ENCODE measurements around the gene LINGO4. TPM values are rescaled to one million over a fixed set of nuclear protein-coding genes. Genes with fewer than 3 reads are reported as not detected.
A peak's percentile ranks its signal among the peaks of the same experiment; 100 is the strongest.

LINGO4 gene
- total RNA-seq, 6 donors from 2014 or later: 0.22 to 0.89 (median 0.61) TPM; not detected in 1

- peak; percentile 92 to 93 for DNase-seq
- H3K36me3 ChIP-seq: no peaks in the 10 kb centered on the region
- WGBS, 2 donors: 56 to 60% methylated on average over 9 to 10 of the region's 10 CpGs
- peak; percentile 52 to 72 for TF ChIP-seq POLR2AphosphoS5 (IDR thresholded peaks at IDR 0.05)
- TF ChIP-seq EP300 (IDR thresholded peaks at IDR 0.05): peak in 1 of 4 donors; percentile 86
- TF ChIP-seq, protein P1, sequence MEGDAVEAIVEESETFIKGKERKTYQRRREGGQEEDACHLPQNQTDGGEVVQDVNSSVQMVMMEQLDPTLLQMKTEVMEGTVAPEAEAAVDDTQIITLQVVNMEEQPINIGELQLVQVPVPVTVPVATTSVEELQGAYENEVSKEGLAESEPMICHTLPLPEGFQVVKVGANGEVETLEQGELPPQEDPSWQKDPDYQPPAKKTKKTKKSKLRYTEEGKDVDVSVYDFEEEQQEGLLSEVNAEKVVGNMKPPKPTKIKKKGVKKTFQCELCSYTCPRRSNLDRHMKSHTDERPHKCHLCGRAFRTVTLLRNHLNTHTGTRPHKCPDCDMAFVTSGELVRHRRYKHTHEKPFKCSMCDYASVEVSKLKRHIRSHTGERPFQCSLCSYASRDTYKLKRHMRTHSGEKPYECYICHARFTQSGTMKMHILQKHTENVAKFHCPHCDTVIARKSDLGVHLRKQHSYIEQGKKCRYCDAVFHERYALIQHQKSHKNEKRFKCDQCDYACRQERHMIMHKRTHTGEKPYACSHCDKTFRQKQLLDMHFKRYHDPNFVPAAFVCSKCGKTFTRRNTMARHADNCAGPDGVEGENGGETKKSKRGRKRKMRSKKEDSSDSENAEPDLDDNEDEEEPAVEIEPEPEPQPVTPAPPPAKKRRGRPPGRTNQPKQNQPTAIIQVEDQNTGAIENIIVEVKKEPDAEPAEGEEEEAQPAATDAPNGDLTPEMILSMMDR (IDR thresholded peaks at IDR 0.05): no peak
- TF ChIP-seq POLR2A (IDR thresholded peaks at IDR 0.05): peak in 1 of 4 donors; percentile 12
- peak; percentile 23 to 80 for ATAC-seq (ENCODE audit: low FRiP score in 2 of 2)
- peak overlapping the region in 2 of 4 donors; percentile 60 to 84 for H3K27ac ChIP-seq
- no peak overlapping the region for H3K4me3 ChIP-seq
- H3K9me3 ChIP-seq: no peaks in the 10 kb centered on the region
- H3K4me1 ChIP-seq: peaks cover 24 to 53% (median 38%) of the 10 kb centered on the region in 4 donors
- no peaks in the 10 kb centered on the region for H3K27me3 ChIP-seq
Measured at GRCh38 chr1:151832318-151832980, 27.2 kb upstream of the LINGO4 start.

GRCh38 chr1:151831605-151832004, 26.4 kb upstream of the LINGO4 start, which contains the start of gene RORC:
TSS of gene RORC (minus strand) at chr1:151831802. CDS start at chr1:151831764, 38 bp downstream.
- TF ChIP-seq POLR2A (IDR thresholded peaks at IDR 0.05) (peak in 2 of 4 donors; percentile 53 to 73), POLR2AphosphoS5 (IDR thresholded peaks at IDR 0.05) (peak in 1 of 2 donors; percentile 66), EP300 (IDR thresholded peaks at IDR 0.05) (no peak)

GRCh38 chr1:151831256-151831591, 26.0 kb upstream of the LINGO4 start:
- no peaks in the 10 kb centered on the region for H3K27me3 ChIP-seq
- DNase-seq: no peak
- ATAC-seq (ENCODE audit: low FRiP score in 2 of 2): no peak
- WGBS, 2 donors: 47 to 56% methylated on average over 3 to 4 of the region's 4 CpGs
- no peaks in the 10 kb centered on the region for H3K9me3 ChIP-seq
- TF ChIP-seq POLR2AphosphoS5 (IDR thresholded peaks at IDR 0.05) (no peak), POLR2A (IDR thresholded peaks at IDR 0.05) (no peak), EP300 (IDR thresholded peaks at IDR 0.05) (no peak)
- TF ChIP-seq, protein P1 (IDR thresholded peaks at IDR 0.05): no peak
- H3K27ac ChIP-seq: peak overlapping the region; percentile 38 to 84 (median 61)
- H3K4me3 ChIP-seq: peak overlapping the region; percentile 30 to 52 (median 46)
- no peaks in the 10 kb centered on the region for H3K36me3 ChIP-seq
- peaks cover 24 to 49% (median 34%) of the 10 kb centered on the region in 4 donors for H3K4me1 ChIP-seq

More at GRCh38 chr1:151831605-151832004, 26.4 kb upstream of the LINGO4 start, which contains the start of gene RORC:
- H3K27me3 ChIP-seq: no peaks in the 10 kb centered on the region
- peaks cover 24 to 49% (median 34%) of the 10 kb centered on the region in 4 donors for H3K4me1 ChIP-seq
- DNase-seq (peak; percentile 79), ATAC-seq (ENCODE audit: low FRiP score in 2 of 2) (peak; percentile 61 to 90)
- H3K27ac ChIP-seq: peak within 1 kb of the TSS; percentile 38 to 84 (median 61)
- no peaks in the 10 kb centered on the region for H3K36me3 ChIP-seq
- 62 to 68% methylated on average over 5 of the region's 5 CpGs for WGBS, 2 donors
- H3K9me3 ChIP-seq: no peaks in the 10 kb centered on the region
- H3K4me3 ChIP-seq: peak within 1 kb of the TSS; percentile 30 to 52 (median 46)

- DNase-seq (no peak), ATAC-seq (ENCODE audit: low FRiP score in 2 of 2) (no peak)
- no peaks in the 10 kb centered on the region for H3K27me3 ChIP-seq
- peak overlapping the region in 1 of 4 donors; percentile 52 for H3K4me3 ChIP-seq
- no peaks in the 10 kb centered on the region for H3K9me3 ChIP-seq
- peaks cover 24 to 49% (median 34%) of the 10 kb centered on the region in 4 donors for H3K4me1 ChIP-seq
- no peaks in the 10 kb centered on the region for H3K36me3 ChIP-seq
- TF ChIP-seq POLR2A (IDR thresholded peaks at IDR 0.05) (no peak), EP300 (IDR thresholded peaks at IDR 0.05) (no peak), POLR2AphosphoS5 (IDR thresholded peaks at IDR 0.05) (no peak)
- peak overlapping the region in 1 of 4 donors; percentile 36 for H3K27ac ChIP-seq
- 20 to 32% methylated on average over 1 to 6 of the region's 6 CpGs for WGBS, 2 donors
Measured at GRCh38 chr1:151830055-151830454, 24.8 kb upstream of the LINGO4 start.

DNA sequence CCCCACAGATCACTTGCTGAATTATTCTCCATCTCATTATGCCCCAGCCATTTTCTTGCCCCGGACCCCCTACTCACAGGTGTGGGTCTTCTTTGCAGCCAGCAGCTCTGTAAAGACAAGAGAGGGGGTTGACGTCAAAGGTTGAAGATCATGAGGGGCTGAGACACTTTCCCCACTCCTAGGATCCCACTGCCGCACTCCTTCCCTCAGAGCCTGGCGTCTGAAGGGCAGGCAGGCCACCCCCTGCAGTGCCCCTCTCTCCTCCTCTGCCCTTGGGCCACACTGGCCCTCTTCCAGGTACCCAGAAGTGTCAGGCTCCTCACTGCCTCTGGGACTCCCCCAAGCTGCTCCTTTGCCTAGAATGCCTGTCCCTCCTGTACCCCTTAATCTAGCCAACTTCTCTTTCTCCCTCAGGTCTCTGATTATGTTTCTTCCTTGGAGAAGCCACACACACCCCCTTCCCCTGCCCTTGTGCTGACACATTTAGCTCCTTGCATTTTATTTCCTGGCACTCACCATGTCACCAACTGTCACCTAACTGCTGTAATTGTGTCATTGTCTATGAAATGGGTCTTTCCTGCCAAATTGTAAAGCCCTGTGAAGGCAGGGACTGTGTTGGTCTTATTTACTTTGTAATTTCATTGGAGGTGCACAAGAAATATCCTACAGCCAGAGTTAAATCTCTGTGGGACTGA, 24.3 kb upstream of the LINGO4 start:
- 27 to 41% methylated on average over 4 of the region's 4 CpGs for WGBS, 2 donors
- ATAC-seq (ENCODE audit: low FRiP score in 2 of 2): no peak
- no peaks in the 10 kb centered on the region for H3K9me3 ChIP-seq
- DNase-seq: no peak
- TF ChIP-seq, protein P1 (IDR thresholded peaks at IDR 0.05): no peak
- TF ChIP-seq EP300 (IDR thresholded peaks at IDR 0.05) (no peak), POLR2AphosphoS5 (IDR thresholded peaks at IDR 0.05) (no peak), POLR2A (IDR thresholded peaks at IDR 0.05) (no peak)
- H3K27me3 ChIP-seq: no peaks in the 10 kb centered on the region
- no peaks in the 10 kb centered on the region for H3K36me3 ChIP-seq
- no peak overlapping the region for H3K4me3 ChIP-seq
- peak overlapping the region in 1 of 4 donors; percentile 36 for H3K27ac ChIP-seq
- peaks cover 24 to 49% (median 34%) of the 10 kb centered on the region in 4 donors for H3K4me1 ChIP-seq
